Panc1 (cell line): ENCODE results near the gene DENND6B. TPM values are rescaled to one million over a fixed set of nuclear protein-coding genes. Genes with fewer than 3 reads are reported as not detected.

Experiments
- ATAC-seq: fragments of 200-7000 bp; cut with Tn5 transposase; 2 replicates; pipeline ENCODE4 v1.9.1; 2020; ENCODE audit warnings: mild to moderate bottlenecking, moderate library complexity
- BruUV-seq: library from RNA; stranded (reverse); fragments of 400-500 nt; replicated peaks from 2 replicates; lab custom pipeline; 2021; lab: Mats Ljungman, UMichigan
- CTCF ChIA-PET: fragments of 300-600 bp; sonication (Branson Sonifier 250); formaldehyde crosslinking; loops from one replicate; lab custom pipeline; 2022; ENCODE audit warnings: antibody characterized with exemption; lab: Charles Lee
- POLR2A ChIA-PET: fragments of 300-600 bp; sonication (Branson Sonifier 250); formaldehyde crosslinking; loops from one replicate; lab custom pipeline; 2022; ENCODE audit warnings: antibody characterized with exemption; lab: Charles Lee
- DNase-seq: peaks from one replicate; pipeline ENCODE4 v3.0.0-alpha.2; 2010; ENCODE audit warnings: low read depth, low spot score
- H3K27ac ChIP-seq: 2 replicates; pipeline ENCODE4 v1.5.1; 2011; ENCODE audit warnings: mild to moderate bottlenecking, low read length, inconsistent platforms
- H3K27me3 ChIP-seq: fragments of 200-500 bp; sonication (Bioruptor generic); 2 replicates; pipeline ENCODE4 v1.6.0; 2014; ENCODE audit warnings: low read length, inconsistent platforms; ENCODE audit not compliant: control insufficient read depth, insufficient read depth
- H3K36me3 ChIP-seq: fragments of 200-500 bp; sonication (Bioruptor generic); 2 replicates; pipeline ENCODE4 v1.5.1; 2014; ENCODE audit warnings: inconsistent platforms, mild to moderate bottlenecking, low read length, moderate library complexity; ENCODE audit not compliant: control insufficient read depth, insufficient read depth
- H3K4me1 ChIP-seq: 2 replicates; pipeline ENCODE4 v1.5.1; 2011; ENCODE audit warnings: inconsistent platforms, mild to moderate bottlenecking, low read length, moderate library complexity; ENCODE audit not compliant: control insufficient read depth, insufficient read depth
- H3K4me3 ChIP-seq, 2 experiments: 2 replicates each; pipeline ENCODE4 v1.5.1; 2011 to 2012; ENCODE audit warnings: low read depth in 2 of 2, low read length in 2 of 2, mild to moderate bottlenecking in 2 of 2, inconsistent platforms in 1 of 2, moderate library complexity in 1 of 2
- H3K9me3 ChIP-seq: fragments of 200-500 bp; sonication (Bioruptor generic); 2 replicates; pipeline ENCODE4 v1.5.1; 2014; ENCODE audit warnings: low read depth, mild to moderate bottlenecking, inconsistent platforms, low read length, moderate library complexity; ENCODE audit not compliant: control insufficient read depth, insufficient read depth
- POLR2AphosphoS5 ChIP-seq: IDR thresholded peaks from 2 replicates; pipeline ENCODE4 v1.6.1; 2012; ENCODE audit warnings: mild to moderate bottlenecking, low read depth, low read length, moderate library complexity
- SIN3A ChIP-seq: IDR thresholded peaks from 2 replicates; pipeline ENCODE4 v1.6.1; 2012; ENCODE audit warnings: low read depth, mild to moderate bottlenecking, low read length, moderate library complexity, borderline replicate concordance; ENCODE audit not compliant: insufficient read depth
- TCF7L2 ChIP-seq: IDR thresholded peaks from 2 replicates; pipeline ENCODE4 v1.6.1; 2011; ENCODE audit warnings: mild to moderate bottlenecking, low read depth, low read length, inconsistent platforms
- in situ Hi-C: cut with HindIII; loops from 2 replicates; pipeline ENCODE4 v1.10.0; 2016; ENCODE audit warnings: low sequenced_read_pairs, low pct_unique_long_range_greater_than_20kb
- intact Hi-C: fragments of 100-400 bp; cut with micrococcal nuclease; formaldehyde crosslinking; loops from one replicate; pipeline ENCODE4 v1.10.0; 2022; ENCODE audit not compliant: unreplicated experiment
- total RNA-seq: library from RNA; stranded (reverse); gene quantifications from one replicate; pipeline ENCODE4 v1.2.1, GENCODE V29; 2021; ENCODE audit not compliant: unreplicated experiment
- TF ChIP-seq, protein P1 (sequence below): fragments of 450-650 bp; IDR thresholded peaks from 2 replicates; pipeline ENCODE4 v1.5.1; 2017; ENCODE audit warnings: mild to moderate bottlenecking
- TF ChIP-seq, protein P2 (sequence below), 2 experiments: IDR thresholded peaks; 2 replicates each; pipeline ENCODE4 v1.6.1; 2011 to 2012; ENCODE audit warnings: low read depth in 2 of 2, control low read depth in 1 of 2, low read length in 1 of 2, mild to moderate bottlenecking in 1 of 2, moderate library complexity in 1 of 2; ENCODE audit not compliant: insufficient read depth in 1 of 2

DENND6B gene
- total RNA-seq, 1 experiment from 2014 or later = 5.8 TPM

DNA sequence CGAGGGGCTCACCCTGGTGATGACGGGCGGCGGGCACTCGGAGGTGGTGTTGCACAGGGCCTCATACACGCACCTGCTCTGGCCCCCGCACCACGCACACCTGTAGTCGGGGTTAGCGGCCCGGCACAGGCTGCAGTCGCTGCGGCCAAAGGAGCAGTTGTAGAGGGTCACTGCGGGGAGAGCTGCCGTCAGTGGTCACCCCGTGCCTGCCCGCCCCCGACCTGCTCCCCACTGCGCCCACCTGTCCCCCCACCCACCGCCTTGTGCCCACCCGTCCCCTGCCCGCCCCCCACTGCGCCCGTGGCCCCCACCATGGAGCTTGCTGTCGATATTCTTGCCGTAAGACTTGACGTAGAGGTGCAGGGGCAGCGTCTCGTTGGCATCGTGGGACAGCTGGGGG is 43.0 kb downstream of the DENND6B start:
- DNase-seq = no peak
- POLR2A ChIA-PET = no interaction called here
- peaks cover 2% of the 10 kb centered on the region; the same call in 1 of the 2 replicates for H3K36me3 ChIP-seq
- H3K27me3 ChIP-seq = no peaks in the 10 kb centered on the region
- H3K4me1 ChIP-seq = peaks cover 4% of the 10 kb centered on the region; the same call in 1 of the 2 replicates
- CTCF ChIA-PET = no interaction called here
- H3K9me3 ChIP-seq = no peaks in the 10 kb centered on the region
- TF ChIP-seq, protein P1, sequence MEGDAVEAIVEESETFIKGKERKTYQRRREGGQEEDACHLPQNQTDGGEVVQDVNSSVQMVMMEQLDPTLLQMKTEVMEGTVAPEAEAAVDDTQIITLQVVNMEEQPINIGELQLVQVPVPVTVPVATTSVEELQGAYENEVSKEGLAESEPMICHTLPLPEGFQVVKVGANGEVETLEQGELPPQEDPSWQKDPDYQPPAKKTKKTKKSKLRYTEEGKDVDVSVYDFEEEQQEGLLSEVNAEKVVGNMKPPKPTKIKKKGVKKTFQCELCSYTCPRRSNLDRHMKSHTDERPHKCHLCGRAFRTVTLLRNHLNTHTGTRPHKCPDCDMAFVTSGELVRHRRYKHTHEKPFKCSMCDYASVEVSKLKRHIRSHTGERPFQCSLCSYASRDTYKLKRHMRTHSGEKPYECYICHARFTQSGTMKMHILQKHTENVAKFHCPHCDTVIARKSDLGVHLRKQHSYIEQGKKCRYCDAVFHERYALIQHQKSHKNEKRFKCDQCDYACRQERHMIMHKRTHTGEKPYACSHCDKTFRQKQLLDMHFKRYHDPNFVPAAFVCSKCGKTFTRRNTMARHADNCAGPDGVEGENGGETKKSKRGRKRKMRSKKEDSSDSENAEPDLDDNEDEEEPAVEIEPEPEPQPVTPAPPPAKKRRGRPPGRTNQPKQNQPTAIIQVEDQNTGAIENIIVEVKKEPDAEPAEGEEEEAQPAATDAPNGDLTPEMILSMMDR = no peak
- no peak for TF ChIP-seq TCF7L2
- TF ChIP-seq SIN3A = no peak
- TF ChIP-seq, protein P2, sequence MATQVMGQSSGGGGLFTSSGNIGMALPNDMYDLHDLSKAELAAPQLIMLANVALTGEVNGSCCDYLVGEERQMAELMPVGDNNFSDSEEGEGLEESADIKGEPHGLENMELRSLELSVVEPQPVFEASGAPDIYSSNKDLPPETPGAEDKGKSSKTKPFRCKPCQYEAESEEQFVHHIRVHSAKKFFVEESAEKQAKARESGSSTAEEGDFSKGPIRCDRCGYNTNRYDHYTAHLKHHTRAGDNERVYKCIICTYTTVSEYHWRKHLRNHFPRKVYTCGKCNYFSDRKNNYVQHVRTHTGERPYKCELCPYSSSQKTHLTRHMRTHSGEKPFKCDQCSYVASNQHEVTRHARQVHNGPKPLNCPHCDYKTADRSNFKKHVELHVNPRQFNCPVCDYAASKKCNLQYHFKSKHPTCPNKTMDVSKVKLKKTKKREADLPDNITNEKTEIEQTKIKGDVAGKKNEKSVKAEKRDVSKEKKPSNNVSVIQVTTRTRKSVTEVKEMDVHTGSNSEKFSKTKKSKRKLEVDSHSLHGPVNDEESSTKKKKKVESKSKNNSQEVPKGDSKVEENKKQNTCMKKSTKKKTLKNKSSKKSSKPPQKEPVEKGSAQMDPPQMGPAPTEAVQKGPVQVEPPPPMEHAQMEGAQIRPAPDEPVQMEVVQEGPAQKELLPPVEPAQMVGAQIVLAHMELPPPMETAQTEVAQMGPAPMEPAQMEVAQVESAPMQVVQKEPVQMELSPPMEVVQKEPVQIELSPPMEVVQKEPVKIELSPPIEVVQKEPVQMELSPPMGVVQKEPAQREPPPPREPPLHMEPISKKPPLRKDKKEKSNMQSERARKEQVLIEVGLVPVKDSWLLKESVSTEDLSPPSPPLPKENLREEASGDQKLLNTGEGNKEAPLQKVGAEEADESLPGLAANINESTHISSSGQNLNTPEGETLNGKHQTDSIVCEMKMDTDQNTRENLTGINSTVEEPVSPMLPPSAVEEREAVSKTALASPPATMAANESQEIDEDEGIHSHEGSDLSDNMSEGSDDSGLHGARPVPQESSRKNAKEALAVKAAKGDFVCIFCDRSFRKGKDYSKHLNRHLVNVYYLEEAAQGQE (IDR thresholded peaks at IDR 0.05; ENCODE audit: insufficient read depth in 1 of 2, low read depth in 2 of 2, low read length in 1 of 2) = no peak
- TF ChIP-seq POLR2AphosphoS5 = no peak
- in situ Hi-C loops = no loop called here
- H3K27ac ChIP-seq = no peak overlapping the region
- intact Hi-C loops = no loop called here
- no peak overlapping the region for H3K4me3 ChIP-seq
- no TSS peak for BruUV-seq
- ATAC-seq = no peak

DNA sequence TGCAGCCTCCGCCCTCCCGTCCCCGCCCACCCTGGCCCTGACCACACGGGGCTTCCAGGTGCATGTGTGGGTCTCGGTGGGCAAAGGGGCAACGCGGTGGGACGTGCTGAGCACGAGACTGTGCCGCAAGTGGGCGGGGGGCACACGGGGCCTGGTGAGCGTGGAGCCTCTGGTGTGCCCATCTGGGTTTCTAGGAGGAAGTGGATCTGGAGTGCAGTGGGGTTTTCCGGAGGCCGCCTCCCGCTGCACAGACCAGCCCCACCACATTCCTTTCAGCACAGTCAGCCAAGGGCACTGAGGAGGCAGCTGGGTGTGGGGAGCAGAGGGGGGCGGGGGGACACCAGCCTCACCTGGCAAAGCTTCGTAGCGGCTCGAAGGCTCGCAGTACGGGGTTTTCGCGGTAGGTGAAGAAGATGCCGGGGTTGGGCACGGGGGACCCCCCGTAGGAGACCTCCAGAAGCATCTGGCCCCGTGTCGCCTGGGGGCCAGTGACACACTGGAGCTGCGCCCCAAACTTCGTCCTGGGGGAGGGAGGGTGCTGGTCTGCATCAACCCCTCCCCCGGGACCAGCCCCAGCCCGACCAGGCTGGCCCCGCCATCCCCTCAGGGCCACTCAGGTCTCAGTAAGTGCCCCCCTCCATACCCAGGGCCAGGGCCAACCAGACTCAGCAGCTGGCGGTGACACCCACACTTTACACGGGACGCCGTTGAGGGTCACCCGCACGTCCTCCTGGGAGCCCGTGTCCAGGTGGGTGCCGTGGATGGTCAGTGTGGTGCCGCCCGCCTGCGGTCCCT is 44.3 kb downstream of the DENND6B start:
- H3K4me1 ChIP-seq = peaks cover 4% of the 10 kb centered on the region; the same call in 1 of the 2 replicates
- ChIA-PET POLR2A (interaction anchor here (0.6 kb wide), 1 partner anchor 11 kb away, joined by 7 read pairs; no protein-coding TSS in a partner anchor), CTCF (no interaction called here)
- intact Hi-C loops (no loop called here), in situ Hi-C loops (no loop called here)
- ATAC-seq = peak; percentile 74
- H3K36me3 ChIP-seq = 0 out of 2 replicates have a peak, but pooled peaks cover 2% of the 10 kb centered on the region
- no peak overlapping the region for H3K27ac ChIP-seq
- TF ChIP-seq POLR2AphosphoS5 (no peak), SIN3A (no peak), TCF7L2 (no peak)
- TF ChIP-seq, protein P2 (IDR thresholded peaks at IDR 0.05; ENCODE audit: insufficient read depth in 1 of 2, low read depth in 2 of 2, low read length in 1 of 2) = no peak
- TF ChIP-seq, protein P1 = no peak
- H3K4me3 ChIP-seq = no peak overlapping the region
- DNase-seq = no peak
- H3K9me3 ChIP-seq = no peaks in the 10 kb centered on the region
- no TSS peak for BruUV-seq
- no peaks in the 10 kb centered on the region for H3K27me3 ChIP-seq
